Neural cell (in vitro differentiated cells): ENCODE results near the gene NCKAP5.

Experiments
- EZH2 ChIP-seq: fragments of 200-600, 300-800 bp; shearing (Covaris generic), sonication (generic); IDR thresholded peaks from 2 replicates; pipeline ENCODE4 v1.6.1; 2014; ENCODE audit warnings: antibody characterized with exemption, low read length, borderline replicate concordance, mild to moderate bottlenecking; ENCODE audit not compliant: insufficient read depth, poor library complexity, severe bottlenecking
- POLR2AphosphoS5 ChIP-seq: IDR thresholded peaks from 2 replicates; pipeline ENCODE4 v1.6.1; 2012

DNA sequence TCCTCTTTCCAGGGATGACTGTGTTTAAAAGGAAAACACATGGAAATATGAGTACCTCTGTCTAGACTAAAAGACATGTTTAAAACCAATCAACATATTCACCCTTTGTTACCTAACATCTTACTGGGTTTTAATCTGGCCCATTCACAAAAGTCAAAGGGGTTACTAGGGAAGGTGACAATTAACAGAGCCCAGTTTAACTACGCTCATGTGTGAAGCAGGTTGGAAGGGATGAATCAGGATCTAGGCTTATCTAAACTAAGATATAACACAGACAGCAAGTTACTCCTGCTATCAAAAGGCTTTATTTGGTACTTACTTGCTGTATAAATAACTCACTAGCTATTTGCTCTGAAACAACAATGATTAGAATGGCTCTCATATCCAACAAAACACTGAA is 337.0 kb downstream of the NCKAP5 start:
- TF ChIP-seq EZH2 (no peak), POLR2AphosphoS5 (no peak)
